Activated CD8-positive, alpha-beta memory T cell treated with anti-CD3 and anti-CD28 coated beads, Interleukin-2, amount 50 U/mL, for 1 hour (primary cell): ENCODE results near the gene GLB1L2.
"Not testable (repeated sequence)": the region's sequence is repeated elsewhere in the genome, so short reads cannot be mapped to it uniquely, and the experiment has no call there.

Source experiments
- DNase-seq: peaks from one replicate; pipeline ENCODE4 v3.0.0-alpha.2; 2020; ENCODE audit errors: extremely low read depth

Gene GLB1L2

GRCh38 chr11:134328433-134328832 is 3.4 kb upstream of the GLB1L2 start:
- DNase-seq = no peak

GRCh38 chr11:134330611-134331353 is 1.0 kb upstream of the GLB1L2 start:
- no peak for DNase-seq

GRCh38 chr11:134332189-134332631 is 422 bp downstream of the GLB1L2 start:
- DNase-seq = no peak

GRCh38 chr11:134332782-134333181 is 994 bp downstream of the GLB1L2 start:
- no peak for DNase-seq

GRCh38 chr11:134333312-134333711 is 1.5 kb downstream of the GLB1L2 start:
- DNase-seq = no peak

- DNase-seq = no peak
Measured at GRCh38 chr11:134333946-134334345, 2.2 kb downstream of the GLB1L2 start.

- DNase-seq = no peak
Measured at GRCh38 chr11:134334796-134335571, 3.2 kb downstream of the GLB1L2 start.

- DNase-seq = no peak
Measured at GRCh38 chr11:134337051-134337450, 5.3 kb downstream of the GLB1L2 start.

- DNase-seq = no peak
Measured at GRCh38 chr11:134338068-134338467, 6.3 kb downstream of the GLB1L2 start.

GRCh38 chr11:134338654-134339053 is 6.9 kb downstream of the GLB1L2 start:
- no peak for DNase-seq

GRCh38 chr11:134339756-134340155 is 8.0 kb downstream of the GLB1L2 start:
- no peak for DNase-seq

GRCh38 chr11:134340354-134340964 is 8.7 kb downstream of the GLB1L2 start:
- DNase-seq = no peak

- DNase-seq = no peak
Measured at GRCh38 chr11:134341805-134342571, 10.2 kb downstream of the GLB1L2 start.

GRCh38 chr11:134342572-134343340 is 11.0 kb downstream of the GLB1L2 start:
- DNase-seq = no peak

GRCh38 chr11:134343646-134344045 is 11.9 kb downstream of the GLB1L2 start:
- DNase-seq = no peak

GRCh38 chr11:134344497-134345236 is 12.9 kb downstream of the GLB1L2 start:
- not testable (repeated sequence) for DNase-seq

GRCh38 chr11:134345237-134345550 is 13.4 kb downstream of the GLB1L2 start:
- no peak for DNase-seq

GRCh38 chr11:134346101-134346975 is 14.6 kb downstream of the GLB1L2 start:
- no peak for DNase-seq

- no peak for DNase-seq
Measured at GRCh38 chr11:134346976-134347350, 15.2 kb downstream of the GLB1L2 start.

- DNase-seq = no peak
Measured at GRCh38 chr11:134347441-134347840, 15.7 kb downstream of the GLB1L2 start.
